A673 (cell line): ENCODE measurements around the gene XAB2.

Experiments used
- EZH2 ChIP-seq: fragments of 200-600 bp; sonication (generic); IDR thresholded peaks from 2 replicates; pipeline ENCODE4 v1.6.1; 2017; ENCODE audit warnings: borderline replicate concordance, low read depth, mild to moderate bottlenecking, mixed read lengths, antibody characterized with exemption, low read length; ENCODE audit not compliant: poor library complexity, severe bottlenecking
- TF ChIP-seq, protein P1 (sequence below): fragments of 300-800, 200-600 bp; sonication (generic); conservative IDR thresholded peaks from 2 replicates; pipeline ENCODE4 v1.5.1; 2017; ENCODE audit warnings: low read depth, mild to moderate bottlenecking, antibody characterized with exemption, low read length, moderate library complexity, mixed read lengths

- TF ChIP-seq, protein P1, sequence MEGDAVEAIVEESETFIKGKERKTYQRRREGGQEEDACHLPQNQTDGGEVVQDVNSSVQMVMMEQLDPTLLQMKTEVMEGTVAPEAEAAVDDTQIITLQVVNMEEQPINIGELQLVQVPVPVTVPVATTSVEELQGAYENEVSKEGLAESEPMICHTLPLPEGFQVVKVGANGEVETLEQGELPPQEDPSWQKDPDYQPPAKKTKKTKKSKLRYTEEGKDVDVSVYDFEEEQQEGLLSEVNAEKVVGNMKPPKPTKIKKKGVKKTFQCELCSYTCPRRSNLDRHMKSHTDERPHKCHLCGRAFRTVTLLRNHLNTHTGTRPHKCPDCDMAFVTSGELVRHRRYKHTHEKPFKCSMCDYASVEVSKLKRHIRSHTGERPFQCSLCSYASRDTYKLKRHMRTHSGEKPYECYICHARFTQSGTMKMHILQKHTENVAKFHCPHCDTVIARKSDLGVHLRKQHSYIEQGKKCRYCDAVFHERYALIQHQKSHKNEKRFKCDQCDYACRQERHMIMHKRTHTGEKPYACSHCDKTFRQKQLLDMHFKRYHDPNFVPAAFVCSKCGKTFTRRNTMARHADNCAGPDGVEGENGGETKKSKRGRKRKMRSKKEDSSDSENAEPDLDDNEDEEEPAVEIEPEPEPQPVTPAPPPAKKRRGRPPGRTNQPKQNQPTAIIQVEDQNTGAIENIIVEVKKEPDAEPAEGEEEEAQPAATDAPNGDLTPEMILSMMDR = no peak
- TF ChIP-seq EZH2 = no peak
These were observed 3.5 kb downstream of the XAB2 start for GRCh38 chr19:7625763-7626372.
